Common myeloid progenitor, CD34-positive (primary cell): ENCODE data around the gene PRSS22.

Source experiments
- CTCF ChIA-PET: fragments of 350-600 bp; sonication (Branson Sonifier 250); formaldehyde crosslinking; loops from one replicate; lab custom pipeline; 2021; ENCODE audit warnings: antibody characterized with exemption; lab: Charles Lee
- POLR2A ChIA-PET: fragments of 350-600 bp; sonication (Branson Sonifier 250); formaldehyde crosslinking; loops from one replicate; lab custom pipeline; 2021; ENCODE audit warnings: antibody characterized with exemption; lab: Charles Lee
- DNase-seq, 3 donors: peaks; one replicate each; pipeline versions ENCODE4 v3.0.0 to v3.0.0-alpha.2; 2013
- H3K27ac ChIP-seq, 2 experiments: 1 replicate in 1 of 2; 2 replicates in 1 of 2; pipeline ENCODE4 v1.7.0; 2013; ENCODE audit warnings: inconsistent platforms in 2 of 2, low read length in 2 of 2, mild to moderate bottlenecking in 2 of 2, low read depth in 1 of 2, moderate library complexity in 1 of 2; ENCODE audit not compliant: severe bottlenecking in 2 of 2, insufficient read depth in 1 of 2, poor library complexity in 1 of 2
- H3K27me3 ChIP-seq, 5 experiments: replicated peaks in 2 of 5; 1 replicate in 3 of 5; 2 replicates in 2 of 5; pipeline versions ENCODE4 v1.6.1 to v1.7.0; 2013; ENCODE audit warnings: low read length in 4 of 5, mild to moderate bottlenecking in 2 of 5, moderate library complexity in 2 of 5, inconsistent platforms in 1 of 5; ENCODE audit not compliant: insufficient read depth in 5 of 5, control insufficient read depth in 4 of 5
- H3K36me3 ChIP-seq, 4 experiments: 1 replicate in 2 of 4; 2 replicates in 2 of 4; pipeline versions ENCODE4 v1.6.1 to v1.7.0; 2013; ENCODE audit warnings: low read length in 3 of 4, control low read depth in 1 of 4, mild to moderate bottlenecking in 1 of 4; ENCODE audit not compliant: control insufficient read depth in 4 of 4, insufficient read depth in 4 of 4
- H3K4me1 ChIP-seq, 4 experiments: 1 replicate in 3 of 4; 2 replicates in 1 of 4; pipeline versions ENCODE4 v1.6.1 to v1.7.1; 2013; ENCODE audit warnings: low read length in 3 of 4, mild to moderate bottlenecking in 3 of 4, control low read depth in 1 of 4, inconsistent platforms in 1 of 4, moderate library complexity in 1 of 4; ENCODE audit not compliant: control insufficient read depth in 4 of 4, insufficient read depth in 4 of 4; ENCODE audit errors: control extremely low read depth in 1 of 4
- H3K4me3 ChIP-seq, 7 experiments: 1 replicate in 4 of 7; 2 replicates in 3 of 7; pipeline versions ENCODE4 v1.5.1 to v1.7.0; 2013; ENCODE audit warnings: mild to moderate bottlenecking in 7 of 7, low read length in 6 of 7, moderate library complexity in 6 of 7, inconsistent platforms in 2 of 7, low read depth in 2 of 7, control low read depth in 1 of 7; ENCODE audit not compliant: insufficient read depth in 4 of 7, control insufficient read depth in 1 of 7; ENCODE audit errors: extremely low read depth in 1 of 7
- H3K9me3 ChIP-seq, 5 experiments: 1 replicate in 4 of 5; 2 replicates in 1 of 5; pipeline versions ENCODE4 v1.6.1 to v1.7.1; 2013; ENCODE audit warnings: low read length in 4 of 5, mild to moderate bottlenecking in 2 of 5, inconsistent platforms in 1 of 5, low read depth in 1 of 5, moderate library complexity in 1 of 5; ENCODE audit not compliant: control insufficient read depth in 4 of 5, insufficient read depth in 2 of 5; ENCODE audit errors: control extremely low read depth in 1 of 5
- WGBS: methylation state at CpG from one replicate; pipeline ENCODE4 v1.1.5; 2013; ENCODE audit not compliant: insufficient coverage; 5-methylcytosine and 5-hydroxymethylcytosine counted together

Gene PRSS22

DNA sequence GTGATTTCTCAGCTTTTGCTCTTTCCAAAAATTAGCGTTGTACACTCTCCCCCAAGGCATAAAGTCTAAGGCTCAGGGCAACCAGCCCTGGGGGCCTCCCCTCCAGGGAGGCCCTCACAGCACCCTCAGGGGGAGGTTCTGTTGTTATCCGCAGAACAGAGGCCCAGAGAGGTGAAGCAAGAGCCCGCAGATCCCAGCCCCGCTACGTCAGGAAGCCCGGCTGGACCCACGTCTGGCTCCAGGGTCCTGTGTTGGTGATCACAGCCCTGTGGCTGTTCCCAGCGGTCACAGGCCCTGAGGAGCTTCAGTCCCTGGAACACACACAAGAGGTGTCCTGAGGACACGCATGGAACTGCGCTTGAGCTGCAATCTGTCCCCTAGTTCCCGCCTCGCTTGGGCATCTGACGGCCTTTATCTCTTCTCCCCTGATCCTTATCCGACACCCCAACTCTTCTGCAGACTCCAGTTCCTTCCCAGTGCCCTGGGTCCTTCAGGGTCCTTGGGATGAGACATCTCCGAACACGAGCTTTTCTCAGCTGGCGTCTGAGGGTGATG lies 29.0 kb downstream of the PRSS22 start:
- H3K4me3 ChIP-seq = no peak overlapping the region
- H3K4me1 ChIP-seq = peaks cover 0 to 20% (median 16%) of the 10 kb centered on the region in 4 experiments
- WGBS = 97% methylated on average over 16 of the region's 17 CpGs
- no peaks in the 10 kb centered on the region for H3K9me3 ChIP-seq
- no peaks in the 10 kb centered on the region for H3K36me3 ChIP-seq
- no peaks in the 10 kb centered on the region for H3K27me3 ChIP-seq
- ChIA-PET POLR2A (no interaction called here), CTCF (interaction anchor here (0.6 to 2.8 kb wide), 3 partner anchors 10 to 79 kb away, joined by 3 to 10 read pairs (median 3); no protein-coding TSS in a partner anchor)
- H3K27ac ChIP-seq = no peak overlapping the region
- DNase-seq = no peak

DNA sequence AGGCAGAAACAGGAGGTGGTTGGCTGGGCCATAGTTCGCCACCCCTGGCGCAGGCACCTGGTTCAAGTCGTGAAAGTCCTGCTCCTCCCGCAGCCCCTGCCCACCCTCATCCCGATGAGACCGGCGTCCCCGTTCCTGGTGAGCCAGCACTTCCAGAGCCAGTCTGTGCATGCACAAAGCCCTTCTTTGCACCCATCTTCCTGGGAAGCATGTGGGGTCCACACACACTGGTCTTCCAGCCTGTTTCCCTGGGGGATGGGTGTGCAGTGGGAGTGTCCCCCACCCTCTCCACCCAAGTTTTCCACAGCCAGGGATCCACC lies 29.5 kb downstream of the PRSS22 start:
- H3K4me1 ChIP-seq = peaks cover 0 to 20% (median 16%) of the 10 kb centered on the region in 4 experiments
- CTCF ChIA-PET = interaction anchor here (2.8 kb wide), 1 partner anchor 10 kb away, joined by 10 read pairs; no protein-coding TSS in a partner anchor
- H3K36me3 ChIP-seq = no peaks in the 10 kb centered on the region
- no peak for DNase-seq
- H3K4me3 ChIP-seq = no peak overlapping the region
- no peak overlapping the region for H3K27ac ChIP-seq
- no peaks in the 10 kb centered on the region for H3K27me3 ChIP-seq
- POLR2A ChIA-PET = no interaction called here
- no peaks in the 10 kb centered on the region for H3K9me3 ChIP-seq
- WGBS = 98% methylated on average over 7 of the region's 8 CpGs

DNA sequence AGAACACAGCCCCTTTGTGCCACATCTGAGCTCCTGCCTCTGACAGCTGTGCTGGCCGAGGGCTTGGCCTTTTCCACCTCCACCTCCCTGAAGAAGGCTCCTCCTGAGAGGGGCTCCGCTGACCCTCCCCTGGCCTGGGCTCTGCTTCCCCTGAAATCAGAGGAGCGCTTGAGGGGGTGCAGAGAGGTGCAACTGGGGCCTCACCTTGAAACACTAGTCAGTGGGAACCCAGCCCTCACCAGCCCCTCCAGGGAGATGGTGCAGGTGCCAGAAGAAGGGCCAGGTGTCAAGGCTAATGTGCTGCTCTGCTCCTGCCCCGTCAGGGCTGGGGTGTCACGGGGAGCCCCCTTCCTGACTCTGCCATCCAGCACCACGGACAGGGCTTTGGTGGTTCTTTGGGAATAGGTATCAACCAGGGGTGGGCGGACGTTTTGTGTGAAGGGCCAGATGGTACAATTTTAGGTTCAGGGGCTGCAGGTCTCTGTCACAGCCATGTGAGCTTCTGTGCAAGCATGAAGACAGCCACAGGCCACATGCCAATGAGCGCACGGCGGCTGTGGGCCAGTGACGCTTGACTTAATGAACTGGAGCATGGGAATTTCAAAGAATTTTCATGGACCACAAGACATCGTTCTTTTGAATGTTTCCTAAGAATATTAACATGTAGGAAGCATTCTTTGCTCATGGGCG lies 30.0 kb downstream of the PRSS22 start:
- WGBS = 95% methylated on average over 14 of the region's 14 CpGs
- ChIA-PET CTCF (interaction anchor here (0.5 to 2.8 kb wide), 2 partner anchors 11 to 45 kb away, joined by 3 to 10 read pairs; no protein-coding TSS in a partner anchor), POLR2A (no interaction called here)

DNA sequence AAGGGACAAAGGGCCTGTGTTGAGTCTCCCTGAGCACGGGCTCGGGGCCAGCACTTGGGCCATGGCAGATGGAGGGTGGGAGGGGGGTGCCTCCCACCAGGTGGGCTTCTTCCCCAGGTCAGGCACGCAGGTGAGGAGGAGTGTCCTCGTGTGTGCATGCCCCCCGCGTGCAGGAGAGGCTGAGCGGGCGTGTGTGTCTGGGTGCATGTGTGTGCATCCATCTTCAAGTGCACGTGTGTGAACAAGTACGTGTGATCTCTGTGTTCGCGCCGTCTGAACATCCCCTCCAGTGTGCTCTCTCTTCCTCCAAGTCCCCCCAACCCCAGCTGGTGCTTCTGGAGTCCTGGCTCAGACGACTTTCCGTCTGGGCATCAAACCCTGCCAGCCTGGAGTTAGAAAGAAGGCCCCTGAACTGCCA lies 30.6 kb downstream of the PRSS22 start:
- ChIA-PET POLR2A (no interaction called here), CTCF (interaction anchor here (2.8 kb wide), 1 partner anchor 11 kb away, joined by 10 read pairs; no protein-coding TSS in a partner anchor)
- no peak for DNase-seq
- Histone ChIP-seq H3K9me3 (no peaks in the 10 kb centered on the region), H3K4me1 (peaks cover 0 to 20% (median 16%) of the 10 kb centered on the region in 4 experiments), H3K4me3 (no peak overlapping the region), H3K27ac (no peak overlapping the region), H3K36me3 (no peaks in the 10 kb centered on the region), H3K27me3 (no peaks in the 10 kb centered on the region)
- 98% methylated on average over 14 of the region's 15 CpGs for WGBS

More for the DNA sequence above, 30.0 kb downstream of the PRSS22 start:
- no peaks in the 10 kb centered on the region for H3K36me3 ChIP-seq
- no peak overlapping the region for H3K4me3 ChIP-seq
- no peak for DNase-seq
- H3K4me1 ChIP-seq = peaks cover 0 to 20% (median 16%) of the 10 kb centered on the region in 4 experiments
- H3K27ac ChIP-seq = no peak overlapping the region
- no peaks in the 10 kb centered on the region for H3K9me3 ChIP-seq
- no peaks in the 10 kb centered on the region for H3K27me3 ChIP-seq

DNA sequence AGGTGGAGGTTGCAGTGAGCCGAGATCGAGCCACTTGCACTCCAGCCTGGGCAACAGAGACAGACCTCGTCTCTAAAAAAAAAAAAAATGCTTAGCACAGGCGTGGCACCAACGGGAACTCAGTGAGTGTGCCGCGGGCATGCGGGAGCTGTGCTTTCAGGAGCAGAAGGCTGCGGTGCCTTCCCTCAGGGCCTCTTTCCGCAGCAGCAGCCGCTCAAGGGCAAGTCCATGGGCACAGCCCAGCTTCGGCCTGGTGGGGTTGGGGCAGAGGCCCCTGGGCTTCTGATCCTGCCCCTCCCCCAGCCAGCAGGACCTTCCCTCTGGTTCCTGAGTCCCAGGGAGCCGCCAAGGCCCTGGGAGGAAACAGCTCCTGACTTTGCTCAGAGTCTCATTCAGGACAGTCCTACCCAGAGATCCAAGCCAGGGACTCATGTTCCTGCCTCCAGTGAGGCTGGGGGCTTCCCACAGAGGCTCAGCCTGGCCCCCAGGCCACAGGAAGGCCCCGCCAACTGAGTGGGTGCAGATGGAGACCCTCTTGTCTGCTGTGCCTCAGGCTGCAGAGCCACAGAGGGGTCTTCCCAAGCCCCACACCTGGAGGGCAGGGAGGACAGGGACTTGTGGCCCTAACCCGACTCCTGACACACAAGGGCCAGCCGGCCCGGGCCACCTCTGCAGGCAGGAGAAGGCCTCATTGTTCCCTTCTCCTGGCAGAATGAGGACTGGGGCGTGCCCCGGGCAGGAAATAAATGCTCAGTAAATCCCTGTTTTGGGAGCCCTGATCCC lies 31.2 kb downstream of the PRSS22 start:
- no peak overlapping the region for H3K4me3 ChIP-seq
- no peaks in the 10 kb centered on the region for H3K9me3 ChIP-seq
- POLR2A ChIA-PET = no interaction called here
- H3K4me1 ChIP-seq = peaks cover 0 to 20% (median 16%) of the 10 kb centered on the region in 4 experiments
- H3K27me3 ChIP-seq = no peaks in the 10 kb centered on the region
- no peak overlapping the region for H3K27ac ChIP-seq
- DNase-seq = no peak
- CTCF ChIA-PET = no interaction called here
- WGBS = 91% methylated on average over 11 of the region's 19 CpGs
- H3K36me3 ChIP-seq = no peaks in the 10 kb centered on the region

DNA sequence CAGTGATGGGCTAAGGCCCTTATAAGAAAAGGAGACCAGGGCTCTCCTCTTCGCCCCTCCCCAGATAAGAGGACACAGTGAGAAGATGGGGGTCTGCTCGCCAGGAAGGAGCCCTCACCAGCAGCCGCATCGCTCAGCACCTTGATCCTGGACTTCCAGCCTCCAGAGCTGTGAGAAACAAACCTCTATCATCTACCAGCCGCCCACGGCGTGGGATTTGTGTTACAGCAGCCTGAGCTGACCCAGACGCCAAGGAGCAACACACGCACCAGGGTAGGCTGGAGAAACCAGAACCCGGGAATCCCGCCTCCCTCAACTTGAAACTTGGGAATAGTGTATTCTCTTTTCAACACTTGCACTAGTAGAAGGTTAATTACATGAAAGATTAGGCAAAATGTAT lies 32.1 kb downstream of the PRSS22 start:
- no peak for DNase-seq
- Histone ChIP-seq H3K27ac (no peak overlapping the region), H3K27me3 (no peaks in the 10 kb centered on the region), H3K4me3 (no peak overlapping the region), H3K4me1 (peaks cover 0 to 20% (median 16%) of the 10 kb centered on the region in 4 experiments), H3K36me3 (no peaks in the 10 kb centered on the region), H3K9me3 (no peaks in the 10 kb centered on the region)
- CTCF ChIA-PET = no interaction called here
- 96% methylated on average over 11 of the region's 11 CpGs for WGBS
- POLR2A ChIA-PET = no interaction called here
